ENCODE results near the gene ZNF567.

The ZNF567 gene

GRCh38 chr19:36750066-36750691 lies 62.8 kb downstream of the ZNF567 start:
- TF ChIP-seq, protein P1, sequence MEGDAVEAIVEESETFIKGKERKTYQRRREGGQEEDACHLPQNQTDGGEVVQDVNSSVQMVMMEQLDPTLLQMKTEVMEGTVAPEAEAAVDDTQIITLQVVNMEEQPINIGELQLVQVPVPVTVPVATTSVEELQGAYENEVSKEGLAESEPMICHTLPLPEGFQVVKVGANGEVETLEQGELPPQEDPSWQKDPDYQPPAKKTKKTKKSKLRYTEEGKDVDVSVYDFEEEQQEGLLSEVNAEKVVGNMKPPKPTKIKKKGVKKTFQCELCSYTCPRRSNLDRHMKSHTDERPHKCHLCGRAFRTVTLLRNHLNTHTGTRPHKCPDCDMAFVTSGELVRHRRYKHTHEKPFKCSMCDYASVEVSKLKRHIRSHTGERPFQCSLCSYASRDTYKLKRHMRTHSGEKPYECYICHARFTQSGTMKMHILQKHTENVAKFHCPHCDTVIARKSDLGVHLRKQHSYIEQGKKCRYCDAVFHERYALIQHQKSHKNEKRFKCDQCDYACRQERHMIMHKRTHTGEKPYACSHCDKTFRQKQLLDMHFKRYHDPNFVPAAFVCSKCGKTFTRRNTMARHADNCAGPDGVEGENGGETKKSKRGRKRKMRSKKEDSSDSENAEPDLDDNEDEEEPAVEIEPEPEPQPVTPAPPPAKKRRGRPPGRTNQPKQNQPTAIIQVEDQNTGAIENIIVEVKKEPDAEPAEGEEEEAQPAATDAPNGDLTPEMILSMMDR (IDR thresholded peaks at IDR 0.05; ENCODE audit: insufficient read depth, low read depth, low read length, missing control alignments) = no peak
- no peak overlapping the region for H3K4me3 ChIP-seq (ENCODE audit: low read depth, low read length)
- no peak for DNase-seq (ENCODE audit: low read depth)

Measured in GM12865 (cell line).